Activated effector memory CD4-positive, alpha-beta T cell treated with Interleukin-2 at 50 U/mL for 16 hours (primary cell): ENCODE data around the gene IL9.

Experiments used
- DNase-seq: peaks from one replicate; pipeline ENCODE4 v3.0.0-alpha.2; 2020

Gene IL9

GRCh38 chr5:135895474-135896006 is at the start of gene IL9:
IL9 (minus strand) TSS chr5:135895841; CDS start chr5:135895816, 25 bp downstream.
- DNase-seq: no peak

GRCh38 chr5:135944967-135945560 is 49.4 kb upstream of the IL9 start:
- no peak for DNase-seq

- DNase-seq: no peak
These were observed 48.9 kb upstream of the IL9 start for GRCh38 chr5:135944564-135944963.

GRCh38 chr5:135942202-135942771 is 46.6 kb upstream of the IL9 start:
- no peak for DNase-seq

GRCh38 chr5:135941711-135942110 is 46.1 kb upstream of the IL9 start:
- no peak for DNase-seq

- no peak for DNase-seq
These were observed 41.7 kb upstream of the IL9 start for GRCh38 chr5:135937245-135937911.

- DNase-seq: no peak
These were observed 39.3 kb upstream of the IL9 start for GRCh38 chr5:135934939-135935338.

GRCh38 chr5:135930949-135931295 is 35.3 kb upstream of the IL9 start:
- DNase-seq: no peak

- no peak for DNase-seq
These were observed 34.6 kb upstream of the IL9 start for GRCh38 chr5:135930029-135930948.

GRCh38 chr5:135921388-135921787 is 25.7 kb upstream of the IL9 start:
- no peak for DNase-seq

- DNase-seq: no peak
These were observed 24.6 kb upstream of the IL9 start for GRCh38 chr5:135920199-135920598.

GRCh38 chr5:135916638-135917263 is 21.1 kb upstream of the IL9 start:
- no peak for DNase-seq

GRCh38 chr5:135915466-135916001 is 19.9 kb upstream of the IL9 start:
- no peak for DNase-seq

GRCh38 chr5:135913713-135914626 is 18.3 kb upstream of the IL9 start:
- DNase-seq: no peak

- no peak for DNase-seq
These were observed 9.5 kb upstream of the IL9 start for GRCh38 chr5:135905144-135905543.

- DNase-seq: no peak
These were observed 6.0 kb upstream of the IL9 start for GRCh38 chr5:135901633-135902032.

GRCh38 chr5:135900276-135900675 is 4.6 kb upstream of the IL9 start:
- no peak for DNase-seq

- no peak for DNase-seq
These were observed 3.0 kb upstream of the IL9 start for GRCh38 chr5:135898651-135899050.

GRCh38 chr5:135894789-135895188 is 852 bp downstream of the IL9 start:
- DNase-seq: no peak

GRCh38 chr5:135894276-135894675 is 1.4 kb downstream of the IL9 start:
- no peak for DNase-seq

- no peak for DNase-seq
These were observed 3.9 kb downstream of the IL9 start for GRCh38 chr5:135891791-135892190.
